PC-3 (cell line): ENCODE measurements around the gene UBE2QL1.

Experiments
- EZH2 ChIP-seq: fragments of 300-600 bp; sonication (generic); IDR thresholded peaks from one replicate; pipeline ENCODE4 v1.6.1; 2017; ENCODE audit warnings: antibody characterized with exemption, mild to moderate bottlenecking, low read length; ENCODE audit not compliant: unreplicated experiment
- EZH2phosphoT487 ChIP-seq: fragments of 300-600 bp; sonication (generic); IDR thresholded peaks from 2 replicates; pipeline ENCODE4 v1.6.1; 2018; ENCODE audit warnings: mild to moderate bottlenecking, antibody characterized with exemption, low read length, borderline replicate concordance
- TF ChIP-seq, protein P1 (sequence below): fragments of 300-600 bp; sonication (generic); conservative IDR thresholded peaks from 2 replicates; pipeline ENCODE4 v1.5.1; 2017; ENCODE audit warnings: antibody characterized with exemption, low read depth, mild to moderate bottlenecking, low read length

- TF ChIP-seq, protein P1, sequence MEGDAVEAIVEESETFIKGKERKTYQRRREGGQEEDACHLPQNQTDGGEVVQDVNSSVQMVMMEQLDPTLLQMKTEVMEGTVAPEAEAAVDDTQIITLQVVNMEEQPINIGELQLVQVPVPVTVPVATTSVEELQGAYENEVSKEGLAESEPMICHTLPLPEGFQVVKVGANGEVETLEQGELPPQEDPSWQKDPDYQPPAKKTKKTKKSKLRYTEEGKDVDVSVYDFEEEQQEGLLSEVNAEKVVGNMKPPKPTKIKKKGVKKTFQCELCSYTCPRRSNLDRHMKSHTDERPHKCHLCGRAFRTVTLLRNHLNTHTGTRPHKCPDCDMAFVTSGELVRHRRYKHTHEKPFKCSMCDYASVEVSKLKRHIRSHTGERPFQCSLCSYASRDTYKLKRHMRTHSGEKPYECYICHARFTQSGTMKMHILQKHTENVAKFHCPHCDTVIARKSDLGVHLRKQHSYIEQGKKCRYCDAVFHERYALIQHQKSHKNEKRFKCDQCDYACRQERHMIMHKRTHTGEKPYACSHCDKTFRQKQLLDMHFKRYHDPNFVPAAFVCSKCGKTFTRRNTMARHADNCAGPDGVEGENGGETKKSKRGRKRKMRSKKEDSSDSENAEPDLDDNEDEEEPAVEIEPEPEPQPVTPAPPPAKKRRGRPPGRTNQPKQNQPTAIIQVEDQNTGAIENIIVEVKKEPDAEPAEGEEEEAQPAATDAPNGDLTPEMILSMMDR: no peak
- TF ChIP-seq EZH2 (no peak), EZH2phosphoT487 (no peak)
These were observed 43.1 kb upstream of the UBE2QL1 start for GRCh38 chr5:6405591-6405990.
